HEK293T (cell line): ENCODE results near the gene NEDD9.

ENCODE experiments used
- BHLHE40 ChIP-seq: fragments of 450-650 bp; IDR thresholded peaks from 2 replicates; pipeline ENCODE4 v1.6.1; 2016; ENCODE audit warnings: mild to moderate bottlenecking, moderate library complexity, borderline replicate concordance
- CTBP1 ChIP-seq: fragments of 450-650 bp; IDR thresholded peaks from 2 replicates; pipeline ENCODE4 v1.6.1; 2016; ENCODE audit warnings: borderline replicate concordance
- ELF4 ChIP-seq: fragments of 450-650 bp; IDR thresholded peaks from 2 replicates; pipeline ENCODE4 v1.6.1; 2017; ENCODE audit warnings: antibody characterized with exemption
- FOXK2 ChIP-seq: fragments of 450-650 bp; IDR thresholded peaks from 2 replicates; pipeline ENCODE4 v1.6.1; 2016; ENCODE audit warnings: mild to moderate bottlenecking
- FOXM1 ChIP-seq: fragments of 450-650 bp; IDR thresholded peaks from 2 replicates; pipeline ENCODE4 v1.6.1; 2017; ENCODE audit warnings: mild to moderate bottlenecking, borderline replicate concordance
- L3MBTL2 ChIP-seq: fragments of 450-650 bp; conservative IDR thresholded peaks from 2 replicates; pipeline ENCODE4 v1.6.1; 2016; ENCODE audit warnings: mild to moderate bottlenecking
- LEF1 ChIP-seq: fragments of 450-650 bp; IDR thresholded peaks from 2 replicates; pipeline ENCODE4 v1.6.1; 2017; ENCODE audit warnings: mild to moderate bottlenecking, borderline replicate concordance
- NFRKB ChIP-seq: fragments of 450-650 bp; IDR thresholded peaks from 2 replicates; pipeline ENCODE4 v1.6.1; 2016; ENCODE audit warnings: mild to moderate bottlenecking, moderate library complexity
- SP1 ChIP-seq: fragments of 450-650 bp; IDR thresholded peaks from 2 replicates; pipeline ENCODE4 v1.6.1; 2017
- TF ChIP-seq, protein P1 (sequence below): fragments of 450-650 bp; IDR thresholded peaks from 2 replicates; pipeline ENCODE4 v1.6.1; 2016

DNA sequence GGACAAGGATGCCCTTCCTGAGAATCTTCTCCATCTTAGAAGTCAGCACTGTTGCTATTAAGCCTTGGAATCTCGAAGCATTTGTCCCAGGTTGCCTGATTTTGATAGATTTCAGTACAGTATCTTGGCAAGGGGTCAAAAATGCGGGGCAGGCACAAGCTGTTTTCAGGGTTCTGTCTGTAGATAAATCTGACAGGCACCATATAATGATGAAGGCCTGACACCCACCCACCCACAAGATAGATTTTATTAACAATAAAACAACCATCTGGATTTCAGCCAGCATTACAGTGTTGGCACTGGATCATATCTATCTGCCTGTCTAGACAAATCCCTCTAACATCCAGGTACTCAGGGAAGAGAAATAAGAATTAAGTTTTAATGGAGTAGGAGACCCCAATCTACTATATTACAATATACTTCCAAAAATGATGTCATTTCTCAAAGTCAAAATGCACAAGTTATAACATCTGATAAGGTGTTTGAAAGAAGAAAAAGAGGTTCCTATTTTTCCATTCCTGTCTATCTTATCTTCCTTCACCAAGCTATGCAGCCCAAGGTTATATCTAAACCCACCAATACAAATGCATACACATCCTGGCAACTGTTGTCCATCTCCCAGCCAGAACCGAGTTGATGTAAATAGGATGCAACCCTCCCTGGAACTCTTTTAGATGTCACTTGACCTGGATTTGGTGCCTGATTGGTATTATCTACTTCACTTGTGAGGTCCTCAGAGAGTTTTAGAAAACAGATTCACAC is 10.7 kb downstream of the NEDD9 start:
- TF ChIP-seq ELF4 = no peak
- TF ChIP-seq FOXK2 = no peak
- TF ChIP-seq LEF1 = no peak
- TF ChIP-seq CTBP1 = no peak
- TF ChIP-seq FOXM1 = no peak
- no peak for TF ChIP-seq NFRKB
- TF ChIP-seq, protein P1, sequence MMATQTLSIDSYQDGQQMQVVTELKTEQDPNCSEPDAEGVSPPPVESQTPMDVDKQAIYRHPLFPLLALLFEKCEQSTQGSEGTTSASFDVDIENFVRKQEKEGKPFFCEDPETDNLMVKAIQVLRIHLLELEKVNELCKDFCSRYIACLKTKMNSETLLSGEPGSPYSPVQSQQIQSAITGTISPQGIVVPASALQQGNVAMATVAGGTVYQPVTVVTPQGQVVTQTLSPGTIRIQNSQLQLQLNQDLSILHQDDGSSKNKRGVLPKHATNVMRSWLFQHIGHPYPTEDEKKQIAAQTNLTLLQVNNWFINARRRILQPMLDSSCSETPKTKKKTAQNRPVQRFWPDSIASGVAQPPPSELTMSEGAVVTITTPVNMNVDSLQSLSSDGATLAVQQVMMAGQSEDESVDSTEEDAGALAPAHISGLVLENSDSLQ = no peak
- no peak for TF ChIP-seq L3MBTL2
- no peak for TF ChIP-seq SP1
- TF ChIP-seq BHLHE40 = no peak
